K562 (cell line): Measurements from ENCODE around the gene CISD3. TPM values are rescaled to one million over a fixed set of nuclear protein-coding genes. Genes with fewer than 3 reads are reported as not detected.

ENCODE experiments used
- ARID4B ChIP-seq: sonication (generic); formaldehyde crosslinking; IDR thresholded peaks from 2 replicates; pipeline ENCODE4 v1.8.0; 2022; ENCODE audit warnings: mild to moderate bottlenecking, missing genetic modification reagents
- BRF2 ChIP-seq: IDR thresholded peaks from 3 replicates; pipeline ENCODE4 v1.6.1; 2011; ENCODE audit warnings: borderline replicate concordance, mild to moderate bottlenecking; ENCODE audit not compliant: insufficient read length, insufficient read depth
- CREB3L1 ChIP-seq: fragments of 450-650 bp; IDR thresholded peaks from 2 replicates; pipeline ENCODE4 v1.6.1; 2014; ENCODE audit warnings: low read depth, mild to moderate bottlenecking, moderate library complexity, borderline replicate concordance
- CSDE1 ChIP-seq, 2 experiments: fragments of 450-650 bp; IDR thresholded peaks; 2 replicates each; pipeline ENCODE4 v1.6.1; 2016; ENCODE audit warnings: mild to moderate bottlenecking in 1 of 2
- CTCFL ChIP-seq: IDR thresholded peaks from 2 replicates; pipeline ENCODE4 v1.6.1; 2011; ENCODE audit warnings: borderline replicate concordance, low read depth, mild to moderate bottlenecking, moderate library complexity, low read length; ENCODE audit not compliant: insufficient read depth, poor library complexity, severe bottlenecking
- NFIX ChIP-seq: fragments of 250-450 bp; sonication (Bioruptor Pico); IDR thresholded peaks from 2 replicates; pipeline ENCODE4 v1.4.0; 2020; ENCODE audit warnings: low read depth, mild to moderate bottlenecking, moderate library complexity
- PKNOX1 ChIP-seq: fragments of 450-650 bp; IDR thresholded peaks from 2 replicates; pipeline ENCODE4 v1.6.1; 2016
- TBL1XR1 ChIP-seq, 2 experiments: IDR thresholded peaks; 2 replicates each; pipeline ENCODE4 v1.6.1; 2012; ENCODE audit warnings: improper control_type of control experiment in 2 of 2, low read length in 2 of 2, mild to moderate bottlenecking in 1 of 2
- ZNF3 ChIP-seq: fragments of 250-450 bp; sonication (Bioruptor Pico); IDR thresholded peaks from 2 replicates; pipeline ENCODE4 v1.5.0; 2021; ENCODE audit warnings: mild to moderate bottlenecking, moderate library complexity
- polyA plus RNA-seq, 8 experiments: library from polyadenylated mRNA; depleted of rRNA in 4 of 8; stranded (reverse) in 5 of 8; unstranded in 3 of 8; fragments of >200 nt; fragmentation: Nextera tagmentation in 2 of 8; fragmentation: Illumina TruSeq in 1 of 8; extraction: Ambion mirVana in 2 of 8; extraction: Trizol in 1 of 8; gene quantifications; 2 replicates each; pipeline versions ENCODE4 v1.2.1 to v1.2.3, GENCODE V29; 2011 to 2014; ENCODE audit warnings: inconsistent platforms in 1 of 8, missing spikeins in 1 of 8
- total RNA-seq, 7 experiments: library from RNA; depleted of rRNA in 6 of 7; stranded (reverse); fragments of >200 nt in 6 of 7; fragmentation: Illumina TruSeq in 2 of 7; extraction: Trizol in 2 of 7; gene quantifications; 2 replicates each; pipeline versions ENCODE4 v1.2.1 to v1.2.3, GENCODE V29; 2011 to 2021; ENCODE audit warnings: low replicate concordance in 1 of 7

Gene CISD3
- total and polyA plus RNA-seq, 9 of the 15 experiments (the other 6 are each of a cell fraction or from before 2014, with no cell fraction given) = 5.0 to 60.7 (median 15.7) TPM

DNA sequence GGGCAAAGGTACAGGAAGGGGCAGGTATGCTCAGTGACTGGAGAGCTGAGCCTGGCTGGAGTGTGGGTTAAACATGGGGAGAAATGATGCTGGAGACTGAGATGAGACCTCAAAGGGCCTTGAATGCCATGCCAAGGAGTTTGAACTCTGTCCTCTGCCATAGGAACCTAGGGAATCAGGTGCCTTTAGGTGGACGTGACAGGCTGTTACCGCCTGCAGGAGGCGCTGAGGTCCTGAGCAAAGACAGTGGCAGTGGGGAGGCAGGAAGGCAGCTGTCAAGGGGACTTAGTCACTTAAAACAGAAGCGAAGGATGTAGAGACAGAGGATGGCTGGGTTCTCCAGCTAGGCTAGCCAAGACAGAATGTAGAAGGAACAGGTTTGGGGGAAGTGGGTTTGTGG, 31.5 kb downstream of the CISD3 start (continued):
- TF ChIP-seq BRF2 (no peak), PKNOX1 (peak; percentile 35; the same call in 1 of the 2 replicates), CSDE1 (IDR thresholded peaks at IDR 0.05) (no peak), NFIX (CRISPR knock-in tag) (no peak), CREB3L1 (no peak), TBL1XR1 (IDR thresholded peaks at IDR 0.05; ENCODE audit: low read length in 2 of 2) (no peak), ZNF3 (CRISPR knock-in tag) (no peak), CTCFL (peak; percentile 10), ARID4B (0 out of 2 replicates have a peak, but pooled peaks have one; percentile 23)
